HEK293 (cell line): ENCODE measurements around the gene PGP.

Source experiments
- GFI1B ChIP-seq: fragments of 450-650 bp; formaldehyde crosslinking; IDR thresholded peaks from 2 replicates; pipeline ENCODE4 v1.5.1; 2016; ENCODE audit warnings: missing biosample characterization, missing genetic modification characterization
- GLIS2 ChIP-seq: fragments of 450-650 bp; formaldehyde crosslinking; IDR thresholded peaks from 2 replicates; pipeline ENCODE4 v1.5.1; 2016; ENCODE audit warnings: missing biosample characterization, missing genetic modification characterization
- HOXA7 ChIP-seq: sonication (generic); formaldehyde crosslinking; IDR thresholded peaks from 2 replicates; pipeline ENCODE4 v1.8.1; 2022; ENCODE audit warnings: missing genetic modification reagents, borderline replicate concordance
- KLF10 ChIP-seq: fragments of 450-650 bp; IDR thresholded peaks from 2 replicates; pipeline ENCODE4 v1.5.1; 2018; ENCODE audit warnings: missing biosample characterization, mild to moderate bottlenecking, missing genetic modification characterization
- KLF7 ChIP-seq: fragments of 450-650 bp; formaldehyde crosslinking; IDR thresholded peaks from 2 replicates; pipeline ENCODE4 v1.5.1; 2016; ENCODE audit warnings: missing biosample characterization, missing genetic modification characterization, borderline replicate concordance
- REPIN1 ChIP-seq: fragments of 450-650 bp; formaldehyde crosslinking; IDR thresholded peaks from 2 replicates; pipeline ENCODE4 v1.5.1; 2017; ENCODE audit warnings: missing biosample characterization, missing genetic modification characterization, low read depth
- SCRT1 ChIP-seq: fragments of 450-650 bp; formaldehyde crosslinking; IDR thresholded peaks from 2 replicates; pipeline ENCODE4 v1.5.1; 2016; ENCODE audit warnings: missing biosample characterization, missing genetic modification characterization, borderline replicate concordance
- SP3 ChIP-seq: fragments of 450-650 bp; formaldehyde crosslinking; IDR thresholded peaks from 2 replicates; pipeline ENCODE4 v1.5.1; 2016; ENCODE audit warnings: missing biosample characterization, missing genetic modification characterization
- TRIM28 ChIP-seq: IDR thresholded peaks from 2 replicates; pipeline ENCODE4 v1.6.1; 2011; ENCODE audit warnings: low read length, control low read depth, borderline replicate concordance
- ZBTB10 ChIP-seq: fragments of 450-650 bp; formaldehyde crosslinking; IDR thresholded peaks from 2 replicates; pipeline ENCODE4 v1.5.1; 2016; ENCODE audit warnings: missing biosample characterization, missing genetic modification characterization
- ZNF114 ChIP-seq: fragments of 450-650 bp; formaldehyde crosslinking; IDR thresholded peaks from 2 replicates; pipeline ENCODE4 v1.5.0; 2017; ENCODE audit warnings: missing biosample characterization, missing genetic modification characterization
- ZNF121 ChIP-seq: fragments of 450-650 bp; formaldehyde crosslinking; IDR thresholded peaks from 2 replicates; pipeline ENCODE4 v1.5.1; 2016; ENCODE audit warnings: missing biosample characterization, missing genetic modification characterization
- ZNF16 ChIP-seq: fragments of 450-650 bp; formaldehyde crosslinking; IDR thresholded peaks from 2 replicates; pipeline ENCODE4 v1.5.1; 2016; ENCODE audit warnings: low read depth, missing biosample characterization, missing genetic modification characterization
- ZNF223 ChIP-seq: fragments of 450-650 bp; formaldehyde crosslinking; IDR thresholded peaks from 2 replicates; pipeline ENCODE4 v1.5.1; 2016; ENCODE audit warnings: missing biosample characterization, missing genetic modification characterization
- ZNF23 ChIP-seq: fragments of 450-650 bp; formaldehyde crosslinking; IDR thresholded peaks from 2 replicates; pipeline ENCODE4 v1.5.1; 2016; ENCODE audit warnings: missing biosample characterization, missing genetic modification characterization, borderline replicate concordance
- ZNF274 ChIP-seq, 2 experiments: fragments of 200-500 bp in 1 of 2; fragments of 450-650 bp in 1 of 2; sonication (Bioruptor generic) in 1 of 2; formaldehyde crosslinking in 1 of 2; IDR thresholded peaks; 2 replicates each; pipeline versions ENCODE4 v1.5.1 to v1.6.1; 2014 to 2016; ENCODE audit warnings: borderline replicate concordance in 1 of 2, inconsistent platforms in 1 of 2, low read length in 1 of 2, missing biosample characterization in 1 of 2, missing genetic modification characterization in 1 of 2
- ZNF302 ChIP-seq: fragments of 450-650 bp; formaldehyde crosslinking; IDR thresholded peaks from 2 replicates; pipeline ENCODE4 v1.5.1; 2016; ENCODE audit warnings: missing biosample characterization, missing genetic modification characterization, low read depth
- ZNF335 ChIP-seq: fragments of 450-650 bp; formaldehyde crosslinking; conservative IDR thresholded peaks from 2 replicates; pipeline ENCODE4 v1.5.1; 2016; ENCODE audit warnings: missing biosample characterization, missing genetic modification characterization
- ZNF341 ChIP-seq: fragments of 450-650 bp; formaldehyde crosslinking; IDR thresholded peaks from 2 replicates; pipeline ENCODE4; 2016; ENCODE audit warnings: low read depth, missing biosample characterization, missing genetic modification characterization
- ZNF354C ChIP-seq: fragments of 450-650 bp; formaldehyde crosslinking; IDR thresholded peaks from 2 replicates; pipeline ENCODE4 v1.5.1; 2016; ENCODE audit warnings: missing biosample characterization, missing genetic modification characterization, low read depth, borderline replicate concordance
- ZNF391 ChIP-seq: fragments of 450-650 bp; formaldehyde crosslinking; IDR thresholded peaks from 2 replicates; pipeline ENCODE4 v1.5.1; 2016; ENCODE audit warnings: low read depth, missing biosample characterization, missing genetic modification characterization, borderline replicate concordance
- ZNF426 ChIP-seq: fragments of 450-650 bp; formaldehyde crosslinking; IDR thresholded peaks from 2 replicates; pipeline ENCODE4 v1.5.1; 2017; ENCODE audit warnings: missing biosample characterization, missing genetic modification characterization, mild to moderate bottlenecking, inconsistent platforms, moderate library complexity
- ZNF48 ChIP-seq: fragments of 450-650 bp; formaldehyde crosslinking; IDR thresholded peaks from 2 replicates; pipeline ENCODE4 v1.5.1; 2016; ENCODE audit warnings: missing biosample characterization, missing genetic modification characterization
- ZNF521 ChIP-seq: fragments of 450-650 bp; formaldehyde crosslinking; IDR thresholded peaks from 2 replicates; pipeline ENCODE4 v1.5.1; 2017; ENCODE audit warnings: missing biosample characterization, mild to moderate bottlenecking, missing genetic modification characterization
- ZNF585B ChIP-seq: fragments of 450-650 bp; formaldehyde crosslinking; IDR thresholded peaks from 2 replicates; pipeline ENCODE4 v1.5.1; 2016; ENCODE audit warnings: missing biosample characterization, missing genetic modification characterization
- ZNF621 ChIP-seq: fragments of 450-650 bp; formaldehyde crosslinking; IDR thresholded peaks from 2 replicates; pipeline ENCODE4 v1.5.1; 2017; ENCODE audit warnings: missing biosample characterization, missing genetic modification characterization
- ZNF623 ChIP-seq: fragments of 450-650 bp; formaldehyde crosslinking; IDR thresholded peaks from 2 replicates; pipeline ENCODE4 v1.5.1; 2016; ENCODE audit warnings: missing biosample characterization, missing genetic modification characterization
- ZNF670 ChIP-seq: fragments of 450-650 bp; formaldehyde crosslinking; IDR thresholded peaks from 2 replicates; pipeline ENCODE4 v1.5.1; 2016; ENCODE audit warnings: missing biosample characterization, missing genetic modification characterization, low read depth
- ZNF768 ChIP-seq: fragments of 450-650 bp; formaldehyde crosslinking; IDR thresholded peaks from 2 replicates; pipeline ENCODE4 v1.5.1; 2018; ENCODE audit warnings: missing biosample characterization, mild to moderate bottlenecking, missing genetic modification characterization
- ZNF777 ChIP-seq: fragments of 450-650 bp; formaldehyde crosslinking; IDR thresholded peaks from 2 replicates; pipeline ENCODE4 v1.5.1; 2017; ENCODE audit warnings: missing biosample characterization, missing genetic modification characterization, borderline replicate concordance
- TF ChIP-seq, protein P1 (sequence below): fragments of 450-650 bp; formaldehyde crosslinking; IDR thresholded peaks from 2 replicates; pipeline ENCODE4 v1.5.1; 2017; ENCODE audit warnings: missing biosample characterization, missing genetic modification characterization
- TF ChIP-seq, protein P2 (sequence below): fragments of 450-650 bp; formaldehyde crosslinking; IDR thresholded peaks from 2 replicates; pipeline ENCODE4 v1.5.1; 2016; ENCODE audit warnings: missing biosample characterization, missing genetic modification characterization
- TF ChIP-seq, protein P3 (sequence below): fragments of 450-650 bp; formaldehyde crosslinking; IDR thresholded peaks from 2 replicates; pipeline ENCODE4 v1.5.1; 2016; ENCODE audit warnings: missing biosample characterization, missing genetic modification characterization

PGP gene

GRCh38 chr16:2251296-2252111 is 36.9 kb upstream of the PGP start, which contains the start of gene ECI1 (continued):
- TF ChIP-seq ZNF23 (tag by site-specific recombination) (no peak), ZNF121 (tag by site-specific recombination) (peak; percentile 91), ZNF585B (no peak), SCRT1 (tag by site-specific recombination) (no peak), HOXA7 (no peak), ZNF391 (tag by site-specific recombination) (peak; percentile 84; the same call in 1 of the 2 replicates), ZNF768 (peak; percentile 44; the same call in 1 of the 2 replicates), ZNF670 (tag by site-specific recombination) (no peak), REPIN1 (tag by site-specific recombination) (no peak), ZNF621 (tag by site-specific recombination) (no peak), ZNF426 (no peak), ZNF16 (tag by site-specific recombination) (no peak), ZNF521 (tag by site-specific recombination) (no peak), GLIS2 (peak; percentile 93; the same call in 1 of the 2 replicates), ZNF335 (tag by site-specific recombination) (peak; percentile 77), ZBTB10 (no peak), ZNF302 (tag by site-specific recombination) (no peak), KLF10 (tag by site-specific recombination) (peak; percentile 89), ZNF114 (tag by site-specific recombination) (no peak), ZNF777 (tag by site-specific recombination) (no peak), ZNF223 (tag by site-specific recombination) (peak; percentile 99), GFI1B (tag by site-specific recombination) (no peak), ZNF354C (tag by site-specific recombination) (no peak), ZNF274 (IDR thresholded peaks at IDR 0.05; ENCODE audit: low read length) (no peak), ZNF274 (tag by site-specific recombination; IDR thresholded peaks at IDR 0.05; ENCODE audit: borderline replicate concordance) (no peak), ZNF341 (tag by site-specific recombination) (peak; percentile 99), ZNF623 (tag by site-specific recombination) (no peak), KLF7 (tag by site-specific recombination) (peak; percentile 82; the same call in 1 of the 2 replicates), SP3 (tag by site-specific recombination) (peak; percentile 95), TRIM28 (peak; percentile 70; the same call in 1 of the 2 replicates), ZNF48 (no peak)
- TF ChIP-seq, protein P1, sequence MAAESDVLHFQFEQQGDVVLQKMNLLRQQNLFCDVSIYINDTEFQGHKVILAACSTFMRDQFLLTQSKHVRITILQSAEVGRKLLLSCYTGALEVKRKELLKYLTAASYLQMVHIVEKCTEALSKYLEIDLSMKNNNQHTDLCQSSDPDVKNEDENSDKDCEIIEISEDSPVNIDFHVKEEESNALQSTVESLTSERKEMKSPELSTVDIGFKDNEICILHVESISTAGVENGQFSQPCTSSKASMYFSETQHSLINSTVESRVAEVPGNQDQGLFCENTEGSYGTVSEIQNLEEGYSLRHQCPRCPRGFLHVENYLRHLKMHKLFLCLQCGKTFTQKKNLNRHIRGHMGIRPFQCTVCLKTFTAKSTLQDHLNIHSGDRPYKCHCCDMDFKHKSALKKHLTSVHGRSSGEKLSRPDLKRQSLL = no peak
- TF ChIP-seq, protein P2, sequence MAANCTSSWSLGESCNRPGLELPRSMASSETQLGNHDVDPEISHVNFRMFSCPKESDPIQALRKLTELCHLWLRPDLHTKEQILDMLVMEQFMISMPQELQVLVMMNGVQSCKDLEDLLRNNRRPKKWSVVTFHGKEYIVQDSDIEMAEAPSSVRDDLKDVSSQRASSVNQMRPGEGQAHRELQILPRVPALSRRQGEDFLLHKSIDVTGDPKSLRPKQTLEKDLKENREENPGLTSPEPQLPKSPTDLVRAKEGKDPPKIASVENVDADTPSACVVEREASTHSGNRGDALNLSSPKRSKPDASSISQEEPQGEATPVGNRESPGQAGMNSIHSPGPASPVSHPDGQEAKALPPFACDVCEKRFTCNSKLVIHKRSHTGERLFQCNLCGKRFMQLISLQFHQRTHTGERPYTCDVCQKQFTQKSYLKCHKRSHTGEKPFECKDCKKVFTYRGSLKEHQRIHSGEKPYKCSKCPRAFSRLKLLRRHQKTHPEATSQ = no peak; the same call in 1 of the 2 replicates
- TF ChIP-seq, protein P3, sequence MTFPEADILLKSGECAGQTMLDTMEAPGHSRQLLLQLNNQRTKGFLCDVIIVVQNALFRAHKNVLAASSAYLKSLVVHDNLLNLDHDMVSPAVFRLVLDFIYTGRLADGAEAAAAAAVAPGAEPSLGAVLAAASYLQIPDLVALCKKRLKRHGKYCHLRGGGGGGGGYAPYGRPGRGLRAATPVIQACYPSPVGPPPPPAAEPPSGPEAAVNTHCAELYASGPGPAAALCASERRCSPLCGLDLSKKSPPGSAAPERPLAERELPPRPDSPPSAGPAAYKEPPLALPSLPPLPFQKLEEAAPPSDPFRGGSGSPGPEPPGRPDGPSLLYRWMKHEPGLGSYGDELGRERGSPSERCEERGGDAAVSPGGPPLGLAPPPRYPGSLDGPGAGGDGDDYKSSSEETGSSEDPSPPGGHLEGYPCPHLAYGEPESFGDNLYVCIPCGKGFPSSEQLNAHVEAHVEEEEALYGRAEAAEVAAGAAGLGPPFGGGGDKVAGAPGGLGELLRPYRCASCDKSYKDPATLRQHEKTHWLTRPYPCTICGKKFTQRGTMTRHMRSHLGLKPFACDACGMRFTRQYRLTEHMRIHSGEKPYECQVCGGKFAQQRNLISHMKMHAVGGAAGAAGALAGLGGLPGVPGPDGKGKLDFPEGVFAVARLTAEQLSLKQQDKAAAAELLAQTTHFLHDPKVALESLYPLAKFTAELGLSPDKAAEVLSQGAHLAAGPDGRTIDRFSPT (tag by site-specific recombination) = peak; percentile 100
